Thyroid gland (tissue), 4 donors: ENCODE data around the gene KAZN.

Source experiments
- CTCF ChIP-seq, 6 experiments: fragments of 200-600 bp in 3 of 6; fragments of 450-650 bp in 3 of 6; sonication (generic) in 3 of 6; IDR thresholded peaks; one replicate each; pipeline ENCODE4 v1.5.1; 2016 to 2019; ENCODE audit warnings: antibody characterized with exemption in 6 of 6, mild to moderate bottlenecking in 2 of 6, inconsistent platforms in 1 of 6, moderate library complexity in 1 of 6
- POLR2A ChIP-seq, 2 donors: fragments of 450-650 bp; IDR thresholded peaks; one replicate each; pipeline ENCODE4 v1.6.1; 2017; ENCODE audit warnings: antibody characterized with exemption in 2 of 2, mild to moderate bottlenecking in 2 of 2, moderate library complexity in 1 of 2

- TF ChIP-seq CTCF (IDR thresholded peaks at IDR 0.05) (no peak), POLR2A (IDR thresholded peaks at IDR 0.05) (no peak)
Observed at GRCh38 chr1:15002325-15002724, 403.8 kb downstream of the KAZN start.
